ENCODE measurements around the gene ZNF627.

ZNF627 gene

GRCh38 chr19:11658970-11659369, 61.7 kb downstream of the ZNF627 start:
- TF ChIP-seq, protein P1, sequence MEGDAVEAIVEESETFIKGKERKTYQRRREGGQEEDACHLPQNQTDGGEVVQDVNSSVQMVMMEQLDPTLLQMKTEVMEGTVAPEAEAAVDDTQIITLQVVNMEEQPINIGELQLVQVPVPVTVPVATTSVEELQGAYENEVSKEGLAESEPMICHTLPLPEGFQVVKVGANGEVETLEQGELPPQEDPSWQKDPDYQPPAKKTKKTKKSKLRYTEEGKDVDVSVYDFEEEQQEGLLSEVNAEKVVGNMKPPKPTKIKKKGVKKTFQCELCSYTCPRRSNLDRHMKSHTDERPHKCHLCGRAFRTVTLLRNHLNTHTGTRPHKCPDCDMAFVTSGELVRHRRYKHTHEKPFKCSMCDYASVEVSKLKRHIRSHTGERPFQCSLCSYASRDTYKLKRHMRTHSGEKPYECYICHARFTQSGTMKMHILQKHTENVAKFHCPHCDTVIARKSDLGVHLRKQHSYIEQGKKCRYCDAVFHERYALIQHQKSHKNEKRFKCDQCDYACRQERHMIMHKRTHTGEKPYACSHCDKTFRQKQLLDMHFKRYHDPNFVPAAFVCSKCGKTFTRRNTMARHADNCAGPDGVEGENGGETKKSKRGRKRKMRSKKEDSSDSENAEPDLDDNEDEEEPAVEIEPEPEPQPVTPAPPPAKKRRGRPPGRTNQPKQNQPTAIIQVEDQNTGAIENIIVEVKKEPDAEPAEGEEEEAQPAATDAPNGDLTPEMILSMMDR (IDR thresholded peaks at IDR 0.05; ENCODE audit: low read depth, low read length, missing control alignments) = no peak
- no peak overlapping the region for H3K4me3 ChIP-seq (ENCODE audit: low read depth, low read length)

GRCh38 chr19:11659612-11660011, 62.3 kb downstream of the ZNF627 start:
- Histone ChIP-seq H3K36me3 (replicated peaks) (no peaks in the 10 kb centered on the region), H3K4me3 (ENCODE audit: low read depth, low read length) (no peak overlapping the region), H3K27me3 (replicated peaks) (no peaks in the 10 kb centered on the region), H3K27ac (no peak overlapping the region)
- in situ Hi-C loops (cut with HindIII; ENCODE audit: low pct_ligation_motif_present, low sequenced_read_pairs) = no loop called here
- DNase-seq = no peak
- TF ChIP-seq, protein P1 (IDR thresholded peaks at IDR 0.05; ENCODE audit: low read depth, low read length, missing control alignments) = no peak

More at GRCh38 chr19:11658970-11659369, 61.7 kb downstream of the ZNF627 start:
- Histone ChIP-seq H3K27me3 (replicated peaks) (no peaks in the 10 kb centered on the region), H3K36me3 (replicated peaks) (no peaks in the 10 kb centered on the region), H3K27ac (no peak overlapping the region)
- no peak for DNase-seq
- in situ Hi-C loops (cut with HindIII; ENCODE audit: low pct_ligation_motif_present, low sequenced_read_pairs) = no loop called here

DNA sequence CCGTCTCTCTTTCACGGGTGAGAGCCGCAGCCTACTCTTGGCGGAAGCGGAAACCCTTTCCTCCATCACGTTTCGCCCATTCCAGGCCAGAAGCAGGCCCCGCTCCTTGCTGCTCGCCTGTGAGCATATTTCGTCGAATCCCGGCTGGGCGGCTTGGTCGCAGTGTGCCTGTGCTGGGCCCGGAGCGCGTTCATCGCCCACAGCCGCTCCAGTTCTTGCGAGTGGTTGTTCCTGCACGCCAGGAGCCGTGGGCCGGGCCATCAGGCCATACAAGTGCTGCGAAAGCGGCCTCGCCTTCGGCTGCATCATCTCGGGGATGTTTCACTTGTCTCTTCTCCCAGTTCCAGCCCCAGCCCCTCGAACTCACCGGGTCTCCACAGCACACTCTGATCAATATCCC, 65.0 kb downstream of the ZNF627 start:
- Histone ChIP-seq H3K4me3 (ENCODE audit: low read depth, low read length) (no peak overlapping the region), H3K36me3 (replicated peaks) (no peaks in the 10 kb centered on the region), H3K27me3 (replicated peaks) (no peaks in the 10 kb centered on the region), H3K27ac (no peak overlapping the region)
- TF ChIP-seq, protein P1 (IDR thresholded peaks at IDR 0.05; ENCODE audit: low read depth, low read length, missing control alignments) = no peak
- in situ Hi-C loops (cut with HindIII; ENCODE audit: low pct_ligation_motif_present, low sequenced_read_pairs) = no loop called here
- DNase-seq = no peak

DNA sequence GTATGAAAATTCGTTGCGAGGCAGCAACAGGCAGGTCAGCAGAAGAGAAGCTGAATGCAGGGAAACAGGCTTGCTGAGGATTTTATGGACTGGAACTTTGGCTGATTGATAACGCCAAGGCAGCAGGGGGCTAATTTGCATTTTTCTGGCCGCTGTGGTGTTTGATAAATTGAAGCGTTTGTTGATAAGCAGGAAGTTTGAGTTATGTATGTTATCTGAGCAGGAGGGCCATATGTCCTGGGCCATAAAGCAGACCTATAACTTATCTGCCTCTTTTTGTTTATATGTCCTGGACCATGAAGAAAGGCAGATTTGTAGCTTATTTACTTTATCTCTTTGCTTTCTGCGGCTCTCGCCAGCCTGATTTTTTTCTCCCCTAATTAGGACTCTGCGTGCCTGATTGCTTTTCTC, 65.9 kb downstream of the ZNF627 start:
- H3K27ac ChIP-seq = no peak overlapping the region
- TF ChIP-seq, protein P1 (IDR thresholded peaks at IDR 0.05; ENCODE audit: low read depth, low read length, missing control alignments) = no peak
- H3K4me3 ChIP-seq (ENCODE audit: low read depth, low read length) = no peak overlapping the region
- in situ Hi-C loops (cut with HindIII; ENCODE audit: low pct_ligation_motif_present, low sequenced_read_pairs) = no loop called here
- DNase-seq = no peak
- H3K36me3 ChIP-seq (replicated peaks) = no peaks in the 10 kb centered on the region
- H3K27me3 ChIP-seq (replicated peaks) = no peaks in the 10 kb centered on the region

All from brain microvascular endothelial cell (primary cell).